GM12878 (cell line): Measurements from ENCODE around the gene SPART. TPM values are rescaled to one million over a fixed set of nuclear protein-coding genes. Genes with fewer than 3 reads are reported as not detected.

ENCODE experiments used
- ATF7 ChIP-seq: fragments of 450-650 bp; IDR thresholded peaks from 2 replicates; pipeline ENCODE4 v1.6.1; 2016; ENCODE audit warnings: low read depth, mild to moderate bottlenecking
- EGR1 ChIP-seq, 2 experiments: IDR thresholded peaks; 1 replicate in 1 of 2; 2 replicates in 1 of 2; pipeline ENCODE4 v1.6.1; 2011 to 2012; ENCODE audit warnings: low read depth in 2 of 2, low read length in 2 of 2, borderline replicate concordance in 1 of 2, mild to moderate bottlenecking in 1 of 2, moderate library complexity in 1 of 2
- IKZF1 ChIP-seq: fragments of 450-650 bp; conservative IDR thresholded peaks from 2 replicates; pipeline ENCODE4 v1.6.1; 2017; ENCODE audit warnings: antibody characterized with exemption, mild to moderate bottlenecking
- LARP7 ChIP-seq: fragments of 450-650 bp; IDR thresholded peaks from 2 replicates; pipeline ENCODE4 v1.6.1; 2017; ENCODE audit warnings: mild to moderate bottlenecking
- MXI1 ChIP-seq: fragments of 150-350 bp; IDR thresholded peaks from 2 replicates; pipeline ENCODE4 v1.6.1; 2011; ENCODE audit warnings: low read depth, mild to moderate bottlenecking, inconsistent platforms, low read length, improper control_type of control experiment
- RFX5 ChIP-seq: IDR thresholded peaks from 2 replicates; pipeline ENCODE4 v1.6.1; 2011; ENCODE audit warnings: low read depth, low read length, improper control_type of control experiment
- YY1 ChIP-seq: IDR thresholded peaks from 2 replicates; pipeline ENCODE4 v1.6.1; 2011; ENCODE audit warnings: low read depth, mild to moderate bottlenecking, low read length
- polyA plus RNA-seq, 11 experiments: library from polyadenylated mRNA; depleted of rRNA in 4 of 11; unstranded in 6 of 11; stranded (reverse) in 5 of 11; fragments of >200 nt; fragmentation: Nextera tagmentation in 4 of 11; fragmentation: Illumina TruSeq in 1 of 11; extraction: Ambion mirVana in 4 of 11; extraction: Trizol in 1 of 11; gene quantifications; 1 replicate in 1 of 11; 2 replicates in 10 of 11; pipeline versions ENCODE4 v1.2.1 to v1.2.3, GENCODE V29; 2011 to 2016; ENCODE audit warnings: inconsistent platforms in 2 of 11, missing spikeins in 2 of 11, low read depth in 1 of 11
- total RNA-seq, 4 experiments: library from RNA; depleted of rRNA in 3 of 4; stranded (reverse); fragments of >200 nt in 3 of 4; fragmentation: Illumina TruSeq in 1 of 4; extraction: Trizol in 1 of 4; gene quantifications; 2 replicates each; pipeline versions ENCODE4 v1.2.1 to v1.2.3, GENCODE V29; 2013 to 2021
- TF ChIP-seq, protein P1 (sequence below): fragments of 450-650 bp; conservative IDR thresholded peaks from 2 replicates; pipeline ENCODE4 v1.6.1; 2017; ENCODE audit warnings: mild to moderate bottlenecking, moderate library complexity
- TF ChIP-seq, protein P2 (sequence below): IDR thresholded peaks from 2 replicates; pipeline ENCODE4 v1.6.1; 2011; ENCODE audit warnings: borderline replicate concordance, low read depth, mild to moderate bottlenecking, moderate library complexity, mixed read lengths, low read length; ENCODE audit not compliant: insufficient read depth; ENCODE audit errors: extremely low read length

The SPART gene
- total and polyA plus RNA-seq, 10 of the 15 experiments (the other 5 are each of a cell fraction or from before 2014, with no cell fraction given): 17.6 to 74.6 (median 42.1) TPM

GRCh38 chr13:36297366-36298338 is 48.5 kb downstream of the SPART start, which contains the start of gene CCDC169 (continued):
- TF ChIP-seq, protein P1, sequence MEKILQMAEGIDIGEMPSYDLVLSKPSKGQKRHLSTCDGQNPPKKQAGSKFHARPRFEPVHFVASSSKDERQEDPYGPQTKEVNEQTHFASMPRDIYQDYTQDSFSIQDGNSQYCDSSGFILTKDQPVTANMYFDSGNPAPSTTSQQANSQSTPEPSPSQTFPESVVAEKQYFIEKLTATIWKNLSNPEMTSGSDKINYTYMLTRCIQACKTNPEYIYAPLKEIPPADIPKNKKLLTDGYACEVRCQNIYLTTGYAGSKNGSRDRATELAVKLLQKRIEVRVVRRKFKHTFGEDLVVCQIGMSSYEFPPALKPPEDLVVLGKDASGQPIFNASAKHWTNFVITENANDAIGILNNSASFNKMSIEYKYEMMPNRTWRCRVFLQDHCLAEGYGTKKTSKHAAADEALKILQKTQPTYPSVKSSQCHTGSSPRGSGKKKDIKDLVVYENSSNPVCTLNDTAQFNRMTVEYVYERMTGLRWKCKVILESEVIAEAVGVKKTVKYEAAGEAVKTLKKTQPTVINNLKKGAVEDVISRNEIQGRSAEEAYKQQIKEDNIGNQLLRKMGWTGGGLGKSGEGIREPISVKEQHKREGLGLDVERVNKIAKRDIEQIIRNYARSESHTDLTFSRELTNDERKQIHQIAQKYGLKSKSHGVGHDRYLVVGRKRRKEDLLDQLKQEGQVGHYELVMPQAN: no peak
- TF ChIP-seq ATF7 (peak; percentile 81), EGR1 (IDR thresholded peaks at IDR 0.05; ENCODE audit: borderline replicate concordance in 1 of 2, low read depth in 2 of 2, low read length in 2 of 2) (no peak), YY1 (no peak), RFX5 (no peak), LARP7 (no peak), MXI1 (no peak), IKZF1 (peak; percentile 21)
- TF ChIP-seq, protein P2, sequence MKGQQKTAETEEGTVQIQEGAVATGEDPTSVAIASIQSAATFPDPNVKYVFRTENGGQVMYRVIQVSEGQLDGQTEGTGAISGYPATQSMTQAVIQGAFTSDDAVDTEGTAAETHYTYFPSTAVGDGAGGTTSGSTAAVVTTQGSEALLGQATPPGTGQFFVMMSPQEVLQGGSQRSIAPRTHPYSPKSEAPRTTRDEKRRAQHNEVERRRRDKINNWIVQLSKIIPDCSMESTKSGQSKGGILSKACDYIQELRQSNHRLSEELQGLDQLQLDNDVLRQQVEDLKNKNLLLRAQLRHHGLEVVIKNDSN: no peak
